ENCODE data around the gene CTNND2.

CTNND2 gene

DNA sequence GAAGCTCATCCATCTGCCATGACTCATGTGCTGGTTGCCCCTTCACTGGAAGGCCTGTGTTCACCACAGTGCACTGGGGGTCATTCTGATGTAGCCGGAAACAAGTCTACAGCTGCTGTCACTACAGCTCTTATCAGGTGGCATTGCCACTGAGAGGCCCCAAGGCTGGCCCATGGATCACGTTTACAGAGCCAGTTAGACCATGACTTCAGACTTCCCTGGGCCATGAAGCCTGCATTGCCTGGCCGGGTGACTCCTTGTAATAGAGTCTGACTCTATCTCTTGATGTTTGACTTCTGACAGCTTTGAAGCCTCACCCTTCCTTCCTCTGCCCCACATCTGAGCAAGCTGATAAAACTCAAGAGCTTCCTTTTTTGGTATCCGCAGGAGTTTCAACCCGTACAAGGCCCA is 669.7 kb downstream of the CTNND2 start:
- H3K4me3 ChIP-seq (ENCODE audit: low read depth, low read length), result no peak overlapping the region
- no peak for DNase-seq (ENCODE audit: low read depth)
- TF ChIP-seq CTCF (IDR thresholded peaks at IDR 0.05; ENCODE audit: low read depth, low read length, missing control alignments), result no peak

DNA sequence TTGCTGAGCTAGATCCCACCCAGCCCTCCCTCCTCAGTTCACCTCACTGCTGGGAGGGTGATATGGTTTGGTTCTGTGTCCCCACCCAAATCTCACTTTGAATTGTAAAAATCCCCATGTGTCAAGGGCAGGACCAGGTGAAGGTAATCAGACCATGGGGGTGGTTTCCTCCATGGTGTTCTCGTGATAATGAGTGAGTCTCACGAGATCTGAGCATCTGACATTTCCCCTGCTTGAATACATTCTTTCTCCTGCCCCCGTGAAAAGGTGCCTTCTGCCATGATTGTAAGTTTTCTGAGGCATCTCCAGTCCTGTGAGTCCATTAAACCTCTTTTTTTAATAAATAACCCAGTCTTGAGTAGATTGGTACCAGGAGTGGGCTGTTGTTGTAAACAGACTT is 673.4 kb downstream of the CTNND2 start:
- TF ChIP-seq CTCF (IDR thresholded peaks at IDR 0.05; ENCODE audit: low read depth, low read length, missing control alignments), result no peak
- DNase-seq (ENCODE audit: low read depth), result no peak
- no peak overlapping the region for H3K4me3 ChIP-seq (ENCODE audit: low read depth, low read length)

- H3K4me3 ChIP-seq (ENCODE audit: low read depth, low read length), result no peak overlapping the region
- no peak for TF ChIP-seq CTCF (IDR thresholded peaks at IDR 0.05; ENCODE audit: low read depth, low read length, missing control alignments)
- no peak for DNase-seq (ENCODE audit: low read depth)
These were observed 677.2 kb downstream of the CTNND2 start for GRCh38 chr5:11227064-11227463.

- no peak overlapping the region for H3K4me3 ChIP-seq (ENCODE audit: low read depth, low read length)
- TF ChIP-seq CTCF (IDR thresholded peaks at IDR 0.05; ENCODE audit: low read depth, low read length, missing control alignments), result no peak
- DNase-seq (ENCODE audit: low read depth), result no peak
These were observed 679.6 kb downstream of the CTNND2 start for GRCh38 chr5:11224436-11225187.

DNA sequence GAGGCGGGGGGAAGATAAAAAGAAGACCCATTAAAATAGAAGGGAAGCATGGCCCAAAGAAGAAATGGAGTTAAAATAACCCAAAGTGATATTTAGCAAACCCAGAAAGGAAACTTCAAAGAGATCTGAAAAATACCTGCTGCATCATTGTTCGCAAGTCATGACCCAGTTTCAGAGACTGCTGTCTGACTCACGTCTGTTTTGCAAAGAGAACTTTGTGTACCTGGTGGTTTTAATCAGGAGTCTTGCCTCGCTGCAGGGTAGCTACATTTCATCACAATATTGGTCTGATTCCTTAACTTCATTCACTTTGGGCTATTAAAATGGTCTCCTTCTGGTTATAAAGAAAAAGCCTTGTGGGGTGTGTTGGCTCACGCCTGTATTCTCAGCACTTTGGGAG is 682.1 kb downstream of the CTNND2 start:
- no peak for TF ChIP-seq CTCF (IDR thresholded peaks at IDR 0.05; ENCODE audit: low read depth, low read length, missing control alignments)
- no peak overlapping the region for H3K4me3 ChIP-seq (ENCODE audit: low read depth, low read length)
- DNase-seq (ENCODE audit: low read depth), result no peak

GRCh38 chr5:11214864-11215644 is 689.2 kb downstream of the CTNND2 start:
- no peak for TF ChIP-seq CTCF (IDR thresholded peaks at IDR 0.05; ENCODE audit: low read depth, low read length, missing control alignments)
- no peak overlapping the region for H3K4me3 ChIP-seq (ENCODE audit: low read depth, low read length)
- DNase-seq (ENCODE audit: low read depth), result no peak

Measured in GM12864 (cell line).